H1 (cell line): Measurements from ENCODE around the gene IPO13. TPM values are rescaled to one million over a fixed set of nuclear protein-coding genes. Genes with fewer than 3 reads are reported as not detected.

Experiments
- CTCF ChIA-PET: fragments of 300-600 bp; sonication (Branson Sonifier 250); formaldehyde crosslinking; loops from one replicate; lab custom pipeline; 2021; ENCODE audit not compliant: partially characterized antibody; lab: Charles Lee
- POLR2A ChIA-PET: fragments of 300-600 bp; sonication (Branson Sonifier 250); formaldehyde crosslinking; loops from one replicate; lab custom pipeline; 2021; ENCODE audit warnings: inconsistent platforms; ENCODE audit not compliant: partially characterized antibody; lab: Charles Lee
- DNase-seq, 2 experiments: peaks; one replicate each; pipeline versions ENCODE4 v3.0.0 to v3.0.0-alpha.2; 2010 to 2022; ENCODE audit warnings: low spot score in 2 of 2, low read depth in 1 of 2, mixed read lengths in 1 of 2
- FAIRE-seq: peaks from 2 replicates; lab custom pipeline; 2011; peaks lifted over from hg19 to GRCh38; lab: Jason Lieb, UNC
- H2AFZ ChIP-seq: 2 replicates; pipeline ENCODE4 v1.8.1; 2012; ENCODE audit warnings: low read length, inconsistent platforms
- H2AK5ac ChIP-seq: 2 replicates; pipeline ENCODE4 v1.6.1; 2013; ENCODE audit warnings: low read depth, low read length
- H2BK120ac ChIP-seq: replicated peaks from 2 replicates; pipeline ENCODE3; 2013; ENCODE audit warnings: low read depth, low read length, inconsistent platforms
- H2BK12ac ChIP-seq: 2 replicates; pipeline ENCODE4 v1.6.1; 2013; ENCODE audit warnings: low read depth, low read length
- H2BK15ac ChIP-seq: 2 replicates; pipeline ENCODE4 v1.6.1; 2013; ENCODE audit warnings: low read length
- H2BK20ac ChIP-seq: 2 replicates; pipeline ENCODE4 v1.6.1; 2013; ENCODE audit warnings: low read length
- H2BK5ac ChIP-seq: 2 replicates; pipeline ENCODE4 v1.6.1; 2013; ENCODE audit warnings: low read depth, low read length
- H3K14ac ChIP-seq: 2 replicates; pipeline ENCODE4 v1.6.1; 2013; ENCODE audit warnings: inconsistent platforms; ENCODE audit not compliant: insufficient read length
- H3K18ac ChIP-seq: 2 replicates; pipeline ENCODE4 v1.6.1; 2013; ENCODE audit warnings: low read length; ENCODE audit errors: extremely low read depth
- H3K23ac ChIP-seq: 2 replicates; pipeline ENCODE4 v1.6.1; 2013; ENCODE audit warnings: inconsistent platforms; ENCODE audit not compliant: insufficient read length
- H3K23me2 ChIP-seq: 2 replicates; pipeline ENCODE4 v1.6.1; 2013; ENCODE audit warnings: low read depth, low read length
- H3K27ac ChIP-seq: 2 replicates; pipeline ENCODE4 v1.6.1; 2011; ENCODE audit warnings: low read depth, low read length, inconsistent platforms
- H3K27me3 ChIP-seq, 4 experiments: replicated peaks in 1 of 4; 1 replicate in 1 of 4; 2 replicates in 3 of 4; pipeline versions ENCODE4 v1.6.1 to v1.8.1; 2011 to 2013; ENCODE audit warnings: low read length in 3 of 4, mild to moderate bottlenecking in 3 of 4, inconsistent platforms in 2 of 4, mixed read lengths in 2 of 4, moderate library complexity in 1 of 4; ENCODE audit not compliant: control insufficient read depth in 3 of 4, insufficient read depth in 3 of 4; ENCODE audit errors: extremely low read depth in 1 of 4
- H3K36me3 ChIP-seq, 4 experiments: 2 replicates each; pipeline versions ENCODE4 v1.6.1 to v1.8.1; 2011 to 2013; ENCODE audit warnings: mild to moderate bottlenecking in 4 of 4, low read length in 3 of 4, moderate library complexity in 2 of 4, control low read depth in 1 of 4, inconsistent platforms in 1 of 4; ENCODE audit not compliant: insufficient read depth in 4 of 4, control insufficient read depth in 2 of 4
- H3K4ac ChIP-seq: replicated peaks from 2 replicates; pipeline ENCODE3; 2013; ENCODE audit warnings: low read length, low read depth, mixed read lengths, inconsistent platforms; ENCODE audit not compliant: insufficient read length
- H3K4me1 ChIP-seq, 4 experiments: replicated peaks in 1 of 4; 1 replicate in 1 of 4; 2 replicates in 3 of 4; pipeline versions ENCODE4 v1.6.1 to v1.8.1; 2011 to 2013; ENCODE audit warnings: low read length in 3 of 4, inconsistent platforms in 2 of 4, mixed read lengths in 1 of 4; ENCODE audit not compliant: insufficient read depth in 4 of 4, control insufficient read depth in 3 of 4
- H3K4me2 ChIP-seq, 2 experiments: 2 replicates each; pipeline versions ENCODE4 v1.6.1 to v1.8.1; 2011 to 2013; ENCODE audit warnings: low read depth in 2 of 2, low read length in 2 of 2, control low read depth in 1 of 2, inconsistent platforms in 1 of 2, mild to moderate bottlenecking in 1 of 2; ENCODE audit not compliant: insufficient read depth in 1 of 2
- H3K4me3 ChIP-seq, 4 experiments: fragments of 200-600, 300-600 bp in 1 of 4; sonication (generic), shearing (Covaris generic), sonication (Bioruptor Twin) in 1 of 4; 2 replicates each; pipeline versions ENCODE4 v1.5.1 to v1.8.1; 2011 to 2016; ENCODE audit warnings: low read length in 4 of 4, low read depth in 3 of 4, control low read depth in 2 of 4, inconsistent platforms in 2 of 4, mild to moderate bottlenecking in 2 of 4, mixed read lengths in 1 of 4, moderate library complexity in 1 of 4; ENCODE audit not compliant: insufficient read depth in 2 of 4; ENCODE audit errors: extremely low read depth in 1 of 4
- H3K56ac ChIP-seq: replicated peaks from 2 replicates; pipeline ENCODE3; 2013; ENCODE audit warnings: low read depth, mild to moderate bottlenecking, mixed read lengths, low read length, inconsistent platforms; ENCODE audit not compliant: insufficient read length
- H3K79me1 ChIP-seq: 2 replicates; pipeline ENCODE4 v1.6.1; 2013; ENCODE audit warnings: low read depth, low read length, control low read depth
- H3K79me2 ChIP-seq, 2 experiments: 2 replicates each; pipeline versions ENCODE4 v1.6.1 to v1.8.1; 2012 to 2013; ENCODE audit warnings: low read length in 2 of 2, mild to moderate bottlenecking in 2 of 2, inconsistent platforms in 1 of 2; ENCODE audit not compliant: insufficient read depth in 2 of 2, control insufficient read depth in 1 of 2
- H3K9ac ChIP-seq, 4 experiments: replicated peaks in 1 of 4; 1 replicate in 1 of 4; 2 replicates in 3 of 4; pipeline versions ENCODE4 v1.6.1 to v1.8.1; 2011 to 2013; ENCODE audit warnings: low read depth in 3 of 4, low read length in 3 of 4, control low read depth in 2 of 4, mild to moderate bottlenecking in 2 of 4, moderate library complexity in 2 of 4, inconsistent platforms in 1 of 4; ENCODE audit errors: extremely low read depth in 1 of 4
- H3K9me3 ChIP-seq, 2 experiments: 2 replicates each; pipeline versions ENCODE4 v1.6.1 to v1.8.1; 2012 to 2013; ENCODE audit warnings: mild to moderate bottlenecking in 2 of 2, moderate library complexity in 2 of 2, control low read depth in 1 of 2, inconsistent platforms in 1 of 2, low read depth in 1 of 2, low read length in 1 of 2, mixed read lengths in 1 of 2; ENCODE audit not compliant: insufficient read depth in 2 of 2
- H4K20me1 ChIP-seq, 2 experiments: replicated peaks in 1 of 2; 2 replicates each; pipeline versions ENCODE3 to v1.8.1; 2011 to 2013; ENCODE audit warnings: inconsistent platforms in 2 of 2, low read length in 2 of 2, mild to moderate bottlenecking in 1 of 2; ENCODE audit not compliant: insufficient read depth in 2 of 2, control insufficient read depth in 1 of 2
- H4K5ac ChIP-seq: 2 replicates; pipeline ENCODE4 v1.6.1; 2013; ENCODE audit warnings: low read length, low read depth, mixed read lengths, inconsistent platforms; ENCODE audit not compliant: insufficient read length
- H4K8ac ChIP-seq: 2 replicates; pipeline ENCODE4 v1.8.0; 2013; ENCODE audit warnings: mild to moderate bottlenecking, moderate library complexity, low read length, inconsistent platforms; ENCODE audit not compliant: insufficient read depth; ENCODE audit errors: extremely low read depth
- H4K91ac ChIP-seq: replicated peaks from 2 replicates; pipeline ENCODE3; 2013; ENCODE audit warnings: low read length, mixed read lengths, inconsistent platforms; ENCODE audit not compliant: insufficient read length
- ATF2 ChIP-seq: IDR thresholded peaks from 2 replicates; pipeline ENCODE4 v1.6.1; 2012; ENCODE audit warnings: low read length, inconsistent platforms
- BACH1 ChIP-seq: IDR thresholded peaks from 2 replicates; pipeline ENCODE4 v1.6.1; 2012; ENCODE audit warnings: low read length, improper control_type of control experiment
- CTCF ChIP-seq, 3 experiments: IDR thresholded peaks; 1 replicate in 2 of 3; 2 replicates in 1 of 3; pipeline versions ENCODE4 v1.5.1 to v1.6.1; 2011; ENCODE audit warnings: low read length in 3 of 3, mild to moderate bottlenecking in 3 of 3, inconsistent platforms in 2 of 3, low read depth in 1 of 3, moderate library complexity in 1 of 3; ENCODE audit not compliant: insufficient read depth in 1 of 3; ENCODE audit errors: control extremely low read depth in 1 of 3
- EGR1 ChIP-seq: IDR thresholded peaks from 2 replicates; pipeline ENCODE4 v1.6.1; 2011; ENCODE audit warnings: low read depth, low read length, borderline replicate concordance
- EP300 ChIP-seq, 2 experiments: IDR thresholded peaks; 1 replicate in 1 of 2; 2 replicates in 1 of 2; pipeline ENCODE4 v1.6.1; 2011 to 2012; ENCODE audit warnings: low read depth in 2 of 2, low read length in 2 of 2, mild to moderate bottlenecking in 2 of 2, borderline replicate concordance in 1 of 2, inconsistent platforms in 1 of 2, moderate library complexity in 1 of 2
- GTF2F1 ChIP-seq: IDR thresholded peaks from 2 replicates; pipeline ENCODE4 v1.6.1; 2012; ENCODE audit warnings: low read depth, low read length, improper control_type of control experiment, borderline replicate concordance
- RAD21 ChIP-seq, 2 experiments: IDR thresholded peaks in 1 of 2; conservative IDR thresholded peaks in 1 of 2; 2 replicates each; pipeline ENCODE4 v1.6.1; 2011; ENCODE audit warnings: low read depth in 2 of 2, low read length in 2 of 2, improper control_type of control experiment in 1 of 2, inconsistent platforms in 1 of 2, mild to moderate bottlenecking in 1 of 2, moderate library complexity in 1 of 2
- SP2 ChIP-seq: IDR thresholded peaks from 2 replicates; pipeline ENCODE4 v1.6.1; 2012; ENCODE audit warnings: mild to moderate bottlenecking, low read length, inconsistent platforms
- WGBS, 2 experiments: shearing (Covaris generic) in 1 of 2; methylation state at CpG; one replicate each; pipeline versions ENCODE4 v1.1.6 to v1.1.7; 2013 to 2015; ENCODE audit warnings: low lambda C conversion rate in 2 of 2, mixed read lengths in 2 of 2, inconsistent platforms in 1 of 2, low coverage in 1 of 2, missing lambda C conversion rate in 1 of 2; ENCODE audit not compliant: insufficient replicate concordance in 2 of 2, insufficient coverage in 1 of 2, insufficient read length in 1 of 2; ENCODE audit errors: extremely low coverage in 1 of 2, missing lambda C conversion rate in 1 of 2; 5-methylcytosine and 5-hydroxymethylcytosine counted together
- polyA plus RNA-seq, 7 experiments: library from polyadenylated mRNA; depleted of rRNA in 3 of 7; stranded (reverse) in 5 of 7; unstranded in 2 of 7; fragments of >200 nt in 5 of 7; fragments of 200-250 nt in 2 of 7; gene quantifications; 1 replicate in 5 of 7; 2 replicates in 1 of 7; 4 replicates in 1 of 7; pipeline versions ENCODE4 v1.2.1 to v1.2.3, GENCODE V29; 2011 to 2013; ENCODE audit warnings: missing spikeins in 2 of 7, mixed read lengths in 2 of 7
- total RNA-seq: library from RNA; stranded (reverse); fragmentation: NEBNext Ultra II Directional; extraction: Animal tissue kit (Norgen Biotek cat#: 25700); gene quantifications from 2 replicates; pipeline ENCODE4 v1.2.1, GENCODE V29; 2021

IPO13 gene
- total and polyA plus RNA-seq, 2 of the 8 experiments (the other 6 are each of a cell fraction or from before 2014, with no cell fraction given): 23.0 to 27.0 TPM

GRCh38 chr1:43963890-43964289, 17.1 kb downstream of the IPO13 start:
- Histone ChIP-seq H3K23ac (no peak overlapping the region), H3K18ac (no peak overlapping the region), H3K9ac (no peak overlapping the region), H2AK5ac (no peak overlapping the region), H2AFZ (no peak overlapping the region), H3K4ac (no peak overlapping the region), H3K4me3 (no peak overlapping the region), H2BK5ac (no peak overlapping the region), H2BK20ac (no peak overlapping the region), H3K27ac (no peak overlapping the region), H3K4me2 (no peak overlapping the region), H4K5ac (no peak overlapping the region), H3K23me2 (peaks cover 6% of the 10 kb centered on the region; the same call in 1 of the 2 replicates), H4K8ac (no peak overlapping the region; the same call in 1 of the 2 replicates), H2BK120ac (no peak overlapping the region), H2BK12ac (no peak overlapping the region), H3K79me1 (no peaks in the 10 kb centered on the region), H3K9me3 (no peaks in the 10 kb centered on the region), H3K56ac (no peak overlapping the region), H4K91ac (no peak overlapping the region), H3K79me2 (no peaks in the 10 kb centered on the region), H4K20me1 (peaks cover 0 to 3% of the 10 kb centered on the region in 2 experiments), H3K27me3 (no peaks in the 10 kb centered on the region), H3K36me3 (peaks cover 0 to 4% (median under 1%) of the 10 kb centered on the region in 4 experiments; a peak in 1 of 8 replicates), H3K4me1 (no peaks in the 10 kb centered on the region), H2BK15ac (no peak overlapping the region), H3K14ac (no peak overlapping the region)
- POLR2A ChIA-PET: interaction anchor here (0.7 to 1.1 kb wide), 3 partner anchors 10 to 21 kb away, joined by 3 to 4 read pairs (median 3); no protein-coding TSS in a partner anchor
- 88% methylated on average over 5 of the region's 5 CpGs; no CpG with 5 or more reads in 1 of the 2 experiments for WGBS, 2 experiments
- CTCF ChIA-PET: interaction anchor here (0.7 to 1.4 kb wide), 5 partner anchors 8 to 201 kb away, joined by 3 to 4 read pairs (median 4); no protein-coding TSS in a partner anchor
- no peak for FAIRE-seq
- no peak for DNase-seq
- TF ChIP-seq GTF2F1 (no peak), CTCF (IDR thresholded peaks at IDR 0.05; ENCODE audit: control extremely low read depth in 1 of 3, insufficient read depth in 1 of 3, low read depth in 1 of 3, low read length in 3 of 3) (no peak), BACH1 (no peak), RAD21 (IDR thresholded peaks at IDR 0.05 in 1 of 2, conservative IDR thresholded peaks at IDR 0.05 in 1 of 2; ENCODE audit: low read depth in 2 of 2, low read length in 2 of 2) (no peak), ATF2 (no peak), EGR1 (no peak), EP300 (IDR thresholded peaks at IDR 0.05; ENCODE audit: borderline replicate concordance in 1 of 2, low read depth in 2 of 2, low read length in 2 of 2) (no peak), SP2 (no peak)
